Caco-2 (cell line): ENCODE data around the gene OR7G3. TPM values are rescaled to one million over a fixed set of nuclear protein-coding genes. Genes with fewer than 3 reads are reported as not detected.

ENCODE experiments used
- BruUV-seq: library from RNA; stranded (reverse); fragments of 400-500 nt; replicated peaks from 2 replicates; lab custom pipeline; 2021; lab: Mats Ljungman, UMichigan
- CTCF ChIA-PET: fragments of 300-600 bp; sonication (Branson Sonifier 250); formaldehyde crosslinking; loops from one replicate; lab custom pipeline; 2022; ENCODE audit warnings: antibody characterized with exemption; lab: Charles Lee
- POLR2A ChIA-PET: fragments of 300-600 bp; sonication (Branson Sonifier 250); formaldehyde crosslinking; loops from one replicate; lab custom pipeline; 2022; ENCODE audit warnings: antibody characterized with exemption; lab: Charles Lee
- DNase-seq, 2 experiments: peaks; one replicate each; pipeline versions ENCODE4 v3.0.0 to v3.0.0-alpha.2; 2020 to 2022
- H3K27me3 ChIP-seq: replicated peaks from 2 replicates; pipeline ENCODE4 v1.6.0; 2011; ENCODE audit warnings: low read length; ENCODE audit not compliant: control insufficient read depth, insufficient read depth
- H3K36me3 ChIP-seq: 2 replicates; pipeline ENCODE4 v1.5.1; 2011; ENCODE audit warnings: low read length; ENCODE audit not compliant: control insufficient read depth, insufficient read depth
- H3K4me1 ChIP-seq: fragments of 250-450 bp; sonication (Bioruptor Pico); 2 replicates; pipeline ENCODE4 v1.5.1; 2020; ENCODE audit warnings: mild to moderate bottlenecking
- H3K4me3 ChIP-seq: 2 replicates; pipeline ENCODE4 v1.5.1; 2011; ENCODE audit warnings: low read depth, mild to moderate bottlenecking, control low read depth, low read length
- H3K9me3 ChIP-seq: fragments of 250-450 bp; sonication (Bioruptor Pico); 2 replicates; pipeline ENCODE4 v1.5.1; 2020; ENCODE audit warnings: mild to moderate bottlenecking, moderate library complexity
- H3K27ac Mint-ChIP-seq: one replicate; pipeline ENCODE4 v1.8.0; 2022; ENCODE audit warnings: mixed read lengths; ENCODE audit not compliant: unreplicated experiment
- H3K27me3 Mint-ChIP-seq: one replicate; pipeline ENCODE4 v1.8.0; 2022; ENCODE audit warnings: mixed read lengths; ENCODE audit not compliant: insufficient read depth, unreplicated experiment
- H3K36me3 Mint-ChIP-seq: one replicate; pipeline ENCODE4 v1.8.0; 2022; ENCODE audit warnings: mild to moderate bottlenecking, mixed read lengths; ENCODE audit not compliant: insufficient read depth, unreplicated experiment
- H3K4me1 Mint-ChIP-seq: one replicate; pipeline ENCODE4 v1.8.0; 2022; ENCODE audit warnings: low read depth, mixed read lengths; ENCODE audit not compliant: unreplicated experiment
- H3K4me3 Mint-ChIP-seq: one replicate; pipeline ENCODE4 v1.8.0; 2022; ENCODE audit warnings: mild to moderate bottlenecking, moderate library complexity, mixed read lengths; ENCODE audit not compliant: unreplicated experiment
- H3K9me3 Mint-ChIP-seq: one replicate; pipeline ENCODE4 v1.8.0; 2022; ENCODE audit warnings: mixed read lengths; ENCODE audit not compliant: unreplicated experiment
- CTCF ChIP-seq, 2 experiments: fragments of 200-600 bp in 1 of 2; IDR thresholded peaks; 1 replicate in 1 of 2; 2 replicates in 1 of 2; pipeline versions ENCODE4 v1.5.1 to v1.8.0; 2011 to 2022; ENCODE audit warnings: antibody characterized with exemption in 1 of 2, control low read depth in 1 of 2, inconsistent platforms in 1 of 2, low read depth in 1 of 2, low read length in 1 of 2, mild to moderate bottlenecking in 1 of 2, moderate library complexity in 1 of 2; ENCODE audit not compliant: insufficient read depth in 1 of 2, severe bottlenecking in 1 of 2, unreplicated experiment in 1 of 2
- intact Hi-C: fragments of 100-400 bp; cut with micrococcal nuclease; formaldehyde crosslinking; loops from one replicate; pipeline ENCODE4 v1.10.0; 2022; ENCODE audit not compliant: unreplicated experiment
- total RNA-seq: library from RNA; stranded (reverse); gene quantifications from 2 replicates; pipeline ENCODE4 v1.2.3, GENCODE V29; 2022

The OR7G3 gene
- total RNA-seq, 1 experiment from 2014 or later = not detected

- TF ChIP-seq CTCF (IDR thresholded peaks at IDR 0.05; ENCODE audit: insufficient read depth in 1 of 2, low read depth in 1 of 2, low read length in 1 of 2, severe bottlenecking in 1 of 2, unreplicated experiment in 1 of 2) = no peak
- H3K4me3 Mint-ChIP-seq = no peak overlapping the region
- Histone ChIP-seq H3K4me1 (no peaks in the 10 kb centered on the region), H3K27me3 (no peaks in the 10 kb centered on the region), H3K9me3 (no peaks in the 10 kb centered on the region), H3K4me3 (no peak overlapping the region), H3K36me3 (no peaks in the 10 kb centered on the region)
- H3K4me1 Mint-ChIP-seq = no peaks in the 10 kb centered on the region
- no peak overlapping the region for H3K27ac Mint-ChIP-seq
- no peaks in the 10 kb centered on the region for H3K9me3 Mint-ChIP-seq
- ChIA-PET CTCF (no interaction called here), POLR2A (no interaction called here)
- no TSS peak for BruUV-seq
- intact Hi-C loops = no loop called here
- peaks cover 53% of the 10 kb centered on the region for H3K36me3 Mint-ChIP-seq
- no peaks in the 10 kb centered on the region for H3K27me3 Mint-ChIP-seq
- no peak for DNase-seq
Measured at GRCh38 chr19:9166846-9167245, 40.1 kb upstream of the OR7G3 start.

GRCh38 chr19:9165261-9165660 is 38.5 kb upstream of the OR7G3 start:
- H3K9me3 ChIP-seq = no peaks in the 10 kb centered on the region
- no peaks in the 10 kb centered on the region for H3K4me1 ChIP-seq
- intact Hi-C loops = no loop called here
- H3K9me3 Mint-ChIP-seq = no peaks in the 10 kb centered on the region
- no peak for DNase-seq
- ChIA-PET CTCF (no interaction called here), POLR2A (no interaction called here)
- peaks cover 68% of the 10 kb centered on the region for H3K36me3 Mint-ChIP-seq
- H3K27me3 Mint-ChIP-seq = no peaks in the 10 kb centered on the region
- no peak for TF ChIP-seq CTCF (IDR thresholded peaks at IDR 0.05; ENCODE audit: insufficient read depth in 1 of 2, low read depth in 1 of 2, low read length in 1 of 2, severe bottlenecking in 1 of 2, unreplicated experiment in 1 of 2)
- no TSS peak for BruUV-seq
- H3K27me3 ChIP-seq = no peaks in the 10 kb centered on the region
- H3K27ac Mint-ChIP-seq = no peak overlapping the region
- H3K36me3 ChIP-seq = peaks cover 7% of the 10 kb centered on the region
- no peaks in the 10 kb centered on the region for H3K4me1 Mint-ChIP-seq
- no peak overlapping the region for H3K4me3 Mint-ChIP-seq
- no peak overlapping the region for H3K4me3 ChIP-seq

GRCh38 chr19:9161427-9161826 is 34.7 kb upstream of the OR7G3 start:
- no peak overlapping the region for H3K4me3 ChIP-seq
- H3K4me1 Mint-ChIP-seq = no peaks in the 10 kb centered on the region
- H3K36me3 ChIP-seq = peaks cover 20% of the 10 kb centered on the region
- DNase-seq = no peak
- no peaks in the 10 kb centered on the region for H3K27me3 Mint-ChIP-seq
- H3K9me3 ChIP-seq = no peaks in the 10 kb centered on the region; the same call in 1 of the 2 replicates
- peaks cover 95% of the 10 kb centered on the region for H3K36me3 Mint-ChIP-seq
- H3K4me3 Mint-ChIP-seq = no peak overlapping the region
- H3K9me3 Mint-ChIP-seq = no peaks in the 10 kb centered on the region
- TF ChIP-seq CTCF (IDR thresholded peaks at IDR 0.05; ENCODE audit: insufficient read depth in 1 of 2, low read depth in 1 of 2, low read length in 1 of 2, severe bottlenecking in 1 of 2, unreplicated experiment in 1 of 2) = no peak
- ChIA-PET CTCF (no interaction called here), POLR2A (no interaction called here)
- intact Hi-C loops = no loop called here
- no peaks in the 10 kb centered on the region for H3K4me1 ChIP-seq
- no peaks in the 10 kb centered on the region for H3K27me3 ChIP-seq
- BruUV-seq = no TSS peak
- no peak overlapping the region for H3K27ac Mint-ChIP-seq
